ENCODE data around the gene IL13RA1.

GRCh38 chrX:118761939-118762707 lies 34.7 kb downstream of the IL13RA1 start:
- TF ChIP-seq POLR2AphosphoS5 (IDR thresholded peaks at IDR 0.05), result no peak
- TF ChIP-seq, protein P1, sequence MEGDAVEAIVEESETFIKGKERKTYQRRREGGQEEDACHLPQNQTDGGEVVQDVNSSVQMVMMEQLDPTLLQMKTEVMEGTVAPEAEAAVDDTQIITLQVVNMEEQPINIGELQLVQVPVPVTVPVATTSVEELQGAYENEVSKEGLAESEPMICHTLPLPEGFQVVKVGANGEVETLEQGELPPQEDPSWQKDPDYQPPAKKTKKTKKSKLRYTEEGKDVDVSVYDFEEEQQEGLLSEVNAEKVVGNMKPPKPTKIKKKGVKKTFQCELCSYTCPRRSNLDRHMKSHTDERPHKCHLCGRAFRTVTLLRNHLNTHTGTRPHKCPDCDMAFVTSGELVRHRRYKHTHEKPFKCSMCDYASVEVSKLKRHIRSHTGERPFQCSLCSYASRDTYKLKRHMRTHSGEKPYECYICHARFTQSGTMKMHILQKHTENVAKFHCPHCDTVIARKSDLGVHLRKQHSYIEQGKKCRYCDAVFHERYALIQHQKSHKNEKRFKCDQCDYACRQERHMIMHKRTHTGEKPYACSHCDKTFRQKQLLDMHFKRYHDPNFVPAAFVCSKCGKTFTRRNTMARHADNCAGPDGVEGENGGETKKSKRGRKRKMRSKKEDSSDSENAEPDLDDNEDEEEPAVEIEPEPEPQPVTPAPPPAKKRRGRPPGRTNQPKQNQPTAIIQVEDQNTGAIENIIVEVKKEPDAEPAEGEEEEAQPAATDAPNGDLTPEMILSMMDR (IDR thresholded peaks at IDR 0.05), result peak in 1 of 5 experiments; percentile 9
